GM21723 (cell line): ENCODE measurements around the gene AP1M2.
"Not testable (repeated sequence)": the region's sequence is repeated elsewhere in the genome, so short reads cannot be mapped to it uniquely, and the experiment has no call there.

ENCODE experiments used
- ATAC-seq: cut with Tn5 transposase; IDR thresholded peaks from one replicate; pipeline ENCODE4 v1.9.1; 2021; ENCODE audit warnings: mild to moderate bottlenecking, moderate library complexity; ENCODE audit not compliant: unreplicated experiment

Gene AP1M2

GRCh38 chr19:10566408-10566657 lies 20.8 kb downstream of the AP1M2 start:
- no peak for ATAC-seq

GRCh38 chr19:10565567-10566407 lies 21.3 kb downstream of the AP1M2 start, which contains the start of gene KRI1:
Gene KRI1, minus strand, starts transcription at chr19:10566010. Its CDS starts 11 bp downstream, at chr19:10565999.
- ATAC-seq: peak; percentile 38

GRCh38 chr19:10565028-10565566 lies 22.0 kb downstream of the AP1M2 start:
- ATAC-seq: no peak

- no peak for ATAC-seq
Observed at GRCh38 chr19:10562609-10563008, 24.5 kb downstream of the AP1M2 start.

GRCh38 chr19:10560154-10560553 lies 27.0 kb downstream of the AP1M2 start:
- ATAC-seq: no peak

GRCh38 chr19:10557603-10558197 lies 29.4 kb downstream of the AP1M2 start:
- ATAC-seq: no peak

- ATAC-seq: no peak
Observed at GRCh38 chr19:10555610-10555973, 31.5 kb downstream of the AP1M2 start.

GRCh38 chr19:10554760-10555609 lies 32.1 kb downstream of the AP1M2 start:
- ATAC-seq: no peak

- peak; percentile 64 for ATAC-seq
Observed at GRCh38 chr19:10553943-10554381, 33.1 kb downstream of the AP1M2 start.

- ATAC-seq: no peak
Observed at GRCh38 chr19:10553087-10553667, 33.9 kb downstream of the AP1M2 start.

GRCh38 chr19:10552510-10553053 lies 34.5 kb downstream of the AP1M2 start:
- ATAC-seq: no peak

GRCh38 chr19:10551698-10552301 lies 35.3 kb downstream of the AP1M2 start:
- ATAC-seq: no peak

GRCh38 chr19:10551006-10551405 lies 36.1 kb downstream of the AP1M2 start:
- ATAC-seq: not testable (repeated sequence)

- no peak for ATAC-seq
Observed at GRCh38 chr19:10550336-10550735, 36.8 kb downstream of the AP1M2 start.

- ATAC-seq: no peak
Observed at GRCh38 chr19:10549733-10550132, 37.4 kb downstream of the AP1M2 start.

- ATAC-seq: no peak
Observed at GRCh38 chr19:10548746-10549276, 38.3 kb downstream of the AP1M2 start.

- no peak for ATAC-seq
Observed at GRCh38 chr19:10546817-10547216, 40.3 kb downstream of the AP1M2 start.

- no peak for ATAC-seq
Observed at GRCh38 chr19:10544753-10545251, 42.3 kb downstream of the AP1M2 start.

GRCh38 chr19:10544242-10544752 lies 42.8 kb downstream of the AP1M2 start:
- ATAC-seq: peak; percentile 19
